Fibroblast of lung (primary cell): ENCODE data around the gene PIP. TPM values are rescaled to one million over a fixed set of nuclear protein-coding genes. Genes with fewer than 3 reads are reported as not detected.
"Not testable (repeated sequence)": the region's sequence is repeated elsewhere in the genome, so short reads cannot be mapped to it uniquely, and the experiment has no call there.

Experiments
- DNase-seq, 2 donors: peaks; one replicate each; pipeline versions ENCODE4 v3.0.0 to v3.0.0-alpha.2; 2010; ENCODE audit warnings: low read depth in 2 of 2
- H2AFZ ChIP-seq: 2 replicates; pipeline ENCODE4 v1.5.1; 2012; ENCODE audit warnings: low read length, control low read depth, inconsistent platforms
- H3K27ac ChIP-seq: 2 replicates; pipeline ENCODE4 v1.5.1; 2011; ENCODE audit warnings: low read length, control low read depth; ENCODE audit not compliant: insufficient read depth
- H3K27me3 ChIP-seq: 2 replicates; pipeline ENCODE4 v1.5.1; 2011; ENCODE audit warnings: mild to moderate bottlenecking, low read length; ENCODE audit not compliant: control insufficient read depth, insufficient read depth
- H3K36me3 ChIP-seq: 2 replicates; pipeline ENCODE4 v1.5.1; 2011; ENCODE audit warnings: low read length; ENCODE audit not compliant: control insufficient read depth, insufficient read depth
- H3K4me1 ChIP-seq: 2 replicates; pipeline ENCODE4 v1.5.1; 2011; ENCODE audit warnings: low read length; ENCODE audit not compliant: control insufficient read depth, insufficient read depth; ENCODE audit errors: extremely low read depth
- H3K4me2 ChIP-seq: 2 replicates; pipeline ENCODE4 v1.5.1; 2011; ENCODE audit warnings: low read length, control low read depth; ENCODE audit not compliant: insufficient read depth; ENCODE audit errors: extremely low read depth
- H3K4me3 ChIP-seq, 4 experiments: fragments of 200-600 bp in 1 of 4; sonication (generic) in 1 of 4; replicated peaks in 1 of 4; 2 replicates each; pipeline ENCODE4 v1.5.1; 2011 to 2016; ENCODE audit warnings: low read length in 4 of 4, low read depth in 3 of 4, mild to moderate bottlenecking in 3 of 4, control low read depth in 2 of 4, inconsistent platforms in 1 of 4, mixed read lengths in 1 of 4; ENCODE audit not compliant: insufficient read depth in 1 of 4; ENCODE audit errors: control extremely low read depth in 1 of 4
- H3K79me2 ChIP-seq: 2 replicates; pipeline ENCODE4 v1.5.1; 2012; ENCODE audit warnings: mild to moderate bottlenecking, low read length, inconsistent platforms; ENCODE audit not compliant: control insufficient read depth, insufficient read depth
- H3K9ac ChIP-seq: 2 replicates; pipeline ENCODE4 v1.5.1; 2011; ENCODE audit warnings: mild to moderate bottlenecking, low read length, control low read depth; ENCODE audit not compliant: insufficient read depth
- H3K9me3 ChIP-seq: 2 replicates; pipeline ENCODE4 v1.5.1; 2012; ENCODE audit warnings: low read depth, low read length; ENCODE audit not compliant: control insufficient read depth, insufficient read depth
- H4K20me1 ChIP-seq: 2 replicates; pipeline ENCODE4 v1.5.1; 2011; ENCODE audit warnings: low read length; ENCODE audit not compliant: control insufficient read depth, insufficient read depth; ENCODE audit errors: extremely low read depth
- CTCF ChIP-seq, 2 donors: IDR thresholded peaks in 1 of 2; conservative IDR thresholded peaks in 1 of 2; 1 replicate in 1 of 2; 2 replicates in 1 of 2; pipeline ENCODE4 v1.5.1; 2011 to 2012; ENCODE audit warnings: low read length in 2 of 2, control low read depth in 1 of 2, inconsistent platforms in 1 of 2, low read depth in 1 of 2, mild to moderate bottlenecking in 1 of 2
- EZH2 ChIP-seq: IDR thresholded peaks from 2 replicates; pipeline ENCODE4 v1.5.1; 2012; ENCODE audit warnings: low read length, control low read depth, mild to moderate bottlenecking; ENCODE audit errors: missing control alignments
- polyA plus RNA-seq, 2 donors: library from polyadenylated mRNA; depleted of rRNA in 1 of 2; stranded (reverse) in 1 of 2; unstranded in 1 of 2; fragments of >200 nt; gene quantifications; 2 replicates each; pipeline ENCODE4 v1.2.1, GENCODE V29; 2011 to 2012; ENCODE audit warnings: missing spikeins in 1 of 2
- total RNA-seq: library from RNA; depleted of rRNA; stranded (reverse); fragments of >200 nt; gene quantifications from 2 replicates; pipeline ENCODE4 v1.2.1, GENCODE V29; 2014

Gene PIP
- total and polyA plus RNA-seq, 2 donors (not counting 1 experiment from before 2014, with no cell fraction given), result not detected

GRCh38 chr7:143172354-143172753 lies 40.5 kb downstream of the PIP start:
- Histone ChIP-seq H4K20me1 (no peaks in the 10 kb centered on the region), H3K9me3 (no peaks in the 10 kb centered on the region), H3K9ac (no peak overlapping the region), H3K36me3 (no peaks in the 10 kb centered on the region), H3K4me2 (no peak overlapping the region), H3K79me2 (no peaks in the 10 kb centered on the region), H3K4me3 (no peak overlapping the region), H2AFZ (no peak overlapping the region), H3K4me1 (no peaks in the 10 kb centered on the region), H3K27me3 (no peaks in the 10 kb centered on the region), H3K27ac (no peak overlapping the region)
- no peak for DNase-seq
- TF ChIP-seq CTCF (conservative IDR thresholded peaks at IDR 0.05 in 1 of 2, IDR thresholded peaks at IDR 0.05 in 1 of 2; ENCODE audit: low read depth in 1 of 2, low read length in 2 of 2) (no peak), EZH2 (no peak)

GRCh38 chr7:143176128-143176527 lies 44.3 kb downstream of the PIP start:
- Histone ChIP-seq H3K9ac (no peak overlapping the region), H3K79me2 (no peaks in the 10 kb centered on the region), H2AFZ (no peak overlapping the region), H3K36me3 (no peaks in the 10 kb centered on the region), H3K4me2 (no peak overlapping the region), H4K20me1 (no peaks in the 10 kb centered on the region), H3K4me1 (no peaks in the 10 kb centered on the region), H3K27ac (no peak overlapping the region), H3K27me3 (no peaks in the 10 kb centered on the region), H3K9me3 (no peaks in the 10 kb centered on the region), H3K4me3 (no peak overlapping the region)
- DNase-seq, result no peak
- no peak for TF ChIP-seq EZH2

- Histone ChIP-seq H3K27me3 (no peaks in the 10 kb centered on the region), H3K4me2 (no peak overlapping the region), H2AFZ (no peak overlapping the region), H3K4me1 (no peaks in the 10 kb centered on the region), H4K20me1 (no peaks in the 10 kb centered on the region), H3K9ac (no peak overlapping the region), H3K9me3 (no peaks in the 10 kb centered on the region), H3K27ac (no peak overlapping the region), H3K79me2 (no peaks in the 10 kb centered on the region), H3K4me3 (no peak overlapping the region), H3K36me3 (no peaks in the 10 kb centered on the region)
- TF ChIP-seq CTCF (conservative IDR thresholded peaks at IDR 0.05 in 1 of 2, IDR thresholded peaks at IDR 0.05 in 1 of 2; ENCODE audit: low read depth in 1 of 2, low read length in 2 of 2) (no peak), EZH2 (no peak)
- no peak for DNase-seq
Measured at GRCh38 chr7:143177374-143178119, 45.7 kb downstream of the PIP start.

- not testable (repeated sequence) for H3K27ac ChIP-seq, H3K36me3 ChIP-seq, H3K4me1 ChIP-seq, H3K79me2 ChIP-seq, H3K27me3 ChIP-seq, H3K9me3 ChIP-seq, H2AFZ ChIP-seq, H3K4me3 ChIP-seq, H3K4me2 ChIP-seq, DNase-seq, H3K9ac ChIP-seq, H4K20me1 ChIP-seq
Measured at GRCh38 chr7:143180771-143181170, 48.9 kb downstream of the PIP start.
